Fibroblast of villous mesenchyme (primary cell): ENCODE measurements around the gene CCNI2. TPM values are rescaled to one million over a fixed set of nuclear protein-coding genes. Genes with fewer than 3 reads are reported as not detected.

Experiments
- DNase-seq: peaks from one replicate; pipeline ENCODE4 v3.0.0-alpha.2; 2010; ENCODE audit warnings: low read depth
- H3K4me3 ChIP-seq: 2 replicates; pipeline ENCODE4 v1.5.1; 2011; ENCODE audit warnings: low read depth, mild to moderate bottlenecking, low read length
- total RNA-seq: library from RNA; depleted of rRNA; stranded (reverse); fragments of >200 nt; gene quantifications from 2 replicates; pipeline ENCODE4 v1.2.3, GENCODE V29; 2012
- TF ChIP-seq, protein P1 (sequence below): IDR thresholded peaks from 2 replicates; pipeline ENCODE4 v1.5.1; 2012; ENCODE audit warnings: low read depth, mild to moderate bottlenecking, low read length; ENCODE audit not compliant: insufficient read depth

CCNI2 gene
- total RNA-seq, 1 donor, result not detected

DNA sequence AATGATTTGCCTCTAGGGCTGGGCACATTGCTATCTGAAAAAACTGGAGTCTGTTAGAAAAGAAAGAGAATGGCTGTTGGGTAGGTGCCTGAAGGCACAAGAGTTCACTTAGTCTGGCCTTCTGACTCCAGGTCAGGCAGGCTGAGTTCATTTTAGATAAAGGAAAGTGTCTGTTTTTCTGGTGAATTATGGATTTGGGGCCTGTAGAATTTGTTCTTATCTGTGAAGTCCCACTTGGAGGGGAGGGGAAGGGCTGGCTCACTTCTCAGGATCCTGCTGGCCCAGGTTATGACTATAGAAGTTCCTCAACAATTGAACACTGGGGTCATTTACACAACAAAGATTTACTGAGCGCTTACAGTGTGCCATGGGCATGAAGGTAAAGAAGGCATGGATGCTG lies 41.3 kb downstream of the CCNI2 start:
- DNase-seq, result no peak
- TF ChIP-seq, protein P1, sequence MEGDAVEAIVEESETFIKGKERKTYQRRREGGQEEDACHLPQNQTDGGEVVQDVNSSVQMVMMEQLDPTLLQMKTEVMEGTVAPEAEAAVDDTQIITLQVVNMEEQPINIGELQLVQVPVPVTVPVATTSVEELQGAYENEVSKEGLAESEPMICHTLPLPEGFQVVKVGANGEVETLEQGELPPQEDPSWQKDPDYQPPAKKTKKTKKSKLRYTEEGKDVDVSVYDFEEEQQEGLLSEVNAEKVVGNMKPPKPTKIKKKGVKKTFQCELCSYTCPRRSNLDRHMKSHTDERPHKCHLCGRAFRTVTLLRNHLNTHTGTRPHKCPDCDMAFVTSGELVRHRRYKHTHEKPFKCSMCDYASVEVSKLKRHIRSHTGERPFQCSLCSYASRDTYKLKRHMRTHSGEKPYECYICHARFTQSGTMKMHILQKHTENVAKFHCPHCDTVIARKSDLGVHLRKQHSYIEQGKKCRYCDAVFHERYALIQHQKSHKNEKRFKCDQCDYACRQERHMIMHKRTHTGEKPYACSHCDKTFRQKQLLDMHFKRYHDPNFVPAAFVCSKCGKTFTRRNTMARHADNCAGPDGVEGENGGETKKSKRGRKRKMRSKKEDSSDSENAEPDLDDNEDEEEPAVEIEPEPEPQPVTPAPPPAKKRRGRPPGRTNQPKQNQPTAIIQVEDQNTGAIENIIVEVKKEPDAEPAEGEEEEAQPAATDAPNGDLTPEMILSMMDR, result no peak
- no peak overlapping the region for H3K4me3 ChIP-seq

DNA sequence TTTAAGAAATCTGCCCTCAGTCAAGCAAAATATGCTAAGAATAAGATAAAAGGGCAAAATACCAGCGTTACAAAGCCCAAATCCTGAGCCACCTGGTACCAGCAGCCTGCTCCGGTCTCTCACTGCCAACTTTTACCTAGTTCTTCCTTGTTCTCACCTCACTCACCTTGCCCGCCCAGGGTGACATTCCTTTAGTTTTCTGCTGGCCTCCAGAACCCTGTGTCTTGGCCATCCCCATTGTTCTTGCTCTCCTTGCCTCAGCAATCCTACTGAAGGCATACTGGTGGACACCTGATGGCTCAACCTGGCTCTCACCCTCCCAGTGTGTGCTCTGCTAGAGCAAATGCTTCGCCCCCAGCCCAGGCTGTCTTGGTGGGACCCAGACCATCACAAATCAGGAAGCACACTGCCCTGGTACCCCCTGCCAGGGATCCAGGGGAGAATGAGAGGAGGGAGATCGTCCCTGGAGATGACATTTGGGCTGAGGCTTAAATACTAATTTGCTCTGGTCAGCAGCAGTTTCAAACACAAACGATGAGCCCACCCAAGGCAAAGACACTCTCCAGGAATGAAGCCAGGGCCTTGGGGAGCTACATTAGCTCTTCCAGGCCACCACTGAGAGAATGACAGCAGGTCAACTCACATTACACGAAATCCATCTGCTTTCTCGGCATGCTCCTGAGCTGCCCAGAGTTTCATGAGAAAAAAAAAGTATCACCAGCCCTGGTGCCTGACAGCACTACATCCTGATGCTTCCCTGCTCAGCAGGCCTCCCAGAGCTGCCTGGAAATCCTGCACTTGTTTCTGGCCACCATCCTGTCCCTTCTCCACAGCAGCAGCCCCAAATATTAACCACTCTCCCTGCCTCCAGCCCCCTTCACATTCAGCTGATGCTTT lies 42.0 kb downstream of the CCNI2 start:
- TF ChIP-seq, protein P1, result no peak
- no peak overlapping the region for H3K4me3 ChIP-seq
- DNase-seq, result no peak

DNA sequence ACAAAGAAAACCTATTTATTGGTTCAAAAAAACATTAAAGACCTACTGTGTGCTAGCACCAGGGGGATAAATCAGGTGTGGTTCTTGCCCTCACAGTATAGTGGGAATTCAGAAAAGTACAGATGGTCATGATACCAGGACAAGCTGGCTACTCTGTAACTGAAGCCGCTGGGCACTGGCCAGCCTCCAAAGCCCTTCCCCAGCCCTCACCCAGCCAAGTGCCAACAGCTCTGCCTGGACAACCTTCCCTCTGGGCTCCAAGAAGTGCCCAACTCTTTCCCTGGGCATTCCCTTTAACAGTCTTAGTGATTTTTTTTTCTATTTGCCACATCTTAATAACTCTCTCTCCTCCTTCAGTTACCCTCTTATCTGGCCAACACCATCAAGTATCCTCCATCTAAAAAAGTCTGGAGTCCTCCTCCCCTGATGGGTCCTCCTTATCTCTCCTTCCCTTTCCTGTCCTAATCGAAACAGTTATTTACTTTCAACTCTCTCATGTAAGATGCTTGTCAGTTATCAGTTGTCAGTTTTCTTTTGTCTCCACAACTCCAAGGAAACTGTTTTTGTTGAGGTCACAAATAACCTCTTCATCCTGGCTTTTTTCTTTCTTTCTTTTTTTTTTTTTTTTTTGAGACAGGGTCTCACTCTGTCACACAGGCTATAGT lies 43.1 kb downstream of the CCNI2 start:
- TF ChIP-seq, protein P1, result no peak
- DNase-seq, result no peak
- no peak overlapping the region for H3K4me3 ChIP-seq

DNA sequence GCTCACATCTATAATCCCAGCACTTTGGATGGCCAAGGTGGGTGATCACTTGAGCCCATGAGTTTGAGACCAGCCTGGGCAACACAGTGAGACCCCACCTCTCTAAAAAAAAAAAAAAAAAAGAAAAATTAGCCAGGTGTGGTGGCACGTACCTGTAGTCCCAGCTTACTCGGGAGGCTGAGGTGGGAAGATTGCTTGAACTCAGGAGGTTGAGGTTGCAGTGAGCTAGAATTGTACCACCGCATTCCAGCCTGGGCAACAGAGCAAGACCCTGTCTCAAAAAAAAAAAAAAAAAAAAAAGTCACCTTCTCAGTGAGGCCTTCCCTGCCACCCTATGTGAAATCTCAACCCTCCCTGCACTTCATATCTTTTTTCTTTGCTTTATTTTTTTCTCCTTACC lies 43.8 kb downstream of the CCNI2 start:
- TF ChIP-seq, protein P1, result no peak
- DNase-seq, result no peak
- H3K4me3 ChIP-seq, result no peak overlapping the region

DNA sequence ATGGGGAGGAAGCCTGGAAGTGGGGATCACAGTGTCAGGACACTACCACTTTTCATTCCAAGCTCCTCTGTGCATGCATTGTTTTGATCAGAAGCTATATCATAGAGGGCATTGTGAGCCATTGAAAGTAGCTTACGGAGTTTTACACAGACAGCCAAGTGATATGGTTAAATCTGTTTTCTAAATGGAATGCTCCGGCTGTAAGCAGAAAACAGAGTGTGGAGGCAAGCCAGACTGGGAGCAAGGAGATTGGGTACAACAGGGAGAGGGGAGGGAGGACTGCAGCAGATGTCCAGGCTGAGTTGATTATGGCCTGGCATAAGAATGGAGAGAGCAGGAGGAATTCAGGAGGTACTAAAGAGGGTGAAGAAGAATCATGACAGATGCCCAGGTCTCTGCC lies 50.4 kb downstream of the CCNI2 start:
- TF ChIP-seq, protein P1, result no peak
- H3K4me3 ChIP-seq, result no peak overlapping the region
- no peak for DNase-seq

DNA sequence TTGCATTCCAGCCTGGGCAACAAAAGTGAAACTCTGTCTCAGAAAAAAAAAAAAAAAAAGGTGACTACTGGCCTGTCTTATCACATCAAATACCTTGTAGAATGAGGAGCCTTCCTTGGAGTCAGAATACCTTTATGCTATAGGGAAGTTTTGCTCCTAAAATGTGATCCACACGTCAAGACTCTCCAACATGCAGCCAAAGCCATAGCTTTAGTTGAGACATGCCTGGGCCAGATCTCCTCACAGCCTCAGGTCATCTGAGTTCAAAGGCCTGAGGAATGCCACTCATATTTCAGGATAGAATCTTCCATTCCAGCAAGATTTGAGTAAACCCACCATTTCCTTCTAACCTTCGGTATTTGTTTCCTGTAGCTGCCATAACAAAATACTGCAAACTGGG lies 52.2 kb downstream of the CCNI2 start:
- TF ChIP-seq, protein P1, result no peak

More for the DNA sequence above, 52.2 kb downstream of the CCNI2 start:
- DNase-seq, result no peak
- no peak overlapping the region for H3K4me3 ChIP-seq
